Measurements from ENCODE around the gene STMN1.
"Not testable (repeated sequence)": the region's sequence is repeated elsewhere in the genome, so short reads cannot be mapped to it uniquely, and the experiment has no call there.

The STMN1 gene

GRCh38 chr1:25905680-25906643, at the start of gene STMN1:
Gene STMN1, minus strand, starts transcription at chr1:25906419. Its CDS starts 1,743 bp downstream, at chr1:25904676.
- DNase-seq = peak; percentile 87

- no peak for DNase-seq
Observed at GRCh38 chr1:25955553-25955952, 49.3 kb upstream of the STMN1 start.

GRCh38 chr1:25954282-25954938, 48.2 kb upstream of the STMN1 start:
- DNase-seq = no peak

- peak; percentile 96 for DNase-seq
Observed at GRCh38 chr1:25952841-25953401, 46.7 kb upstream of the STMN1 start.

GRCh38 chr1:25948641-25949040, 42.4 kb upstream of the STMN1 start:
- DNase-seq = no peak

GRCh38 chr1:25947027-25947426, 40.8 kb upstream of the STMN1 start:
- no peak for DNase-seq

- no peak for DNase-seq
Observed at GRCh38 chr1:25945761-25946160, 39.5 kb upstream of the STMN1 start.

GRCh38 chr1:25944986-25945385, 38.8 kb upstream of the STMN1 start:
- no peak for DNase-seq

DNA sequence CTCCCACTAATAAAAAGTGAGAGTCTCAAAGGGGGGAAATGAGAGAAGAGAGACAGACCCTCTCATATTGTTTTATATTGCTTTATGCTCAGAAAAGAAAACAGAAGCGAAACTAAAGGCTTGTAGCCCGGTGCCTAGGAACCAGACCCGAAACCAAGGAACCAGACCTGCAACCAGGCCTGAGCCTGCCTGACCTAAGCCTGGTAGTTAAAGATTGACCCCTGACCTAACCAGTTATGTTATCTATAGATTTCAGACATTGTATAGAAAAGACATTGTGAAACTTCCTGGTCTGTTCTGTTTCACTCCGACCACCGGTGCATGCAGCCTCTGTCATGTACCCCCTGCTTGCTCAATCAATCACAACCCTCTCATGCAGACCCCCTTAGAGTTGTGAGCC, 37.3 kb upstream of the STMN1 start:
- not testable (repeated sequence) for DNase-seq

DNA sequence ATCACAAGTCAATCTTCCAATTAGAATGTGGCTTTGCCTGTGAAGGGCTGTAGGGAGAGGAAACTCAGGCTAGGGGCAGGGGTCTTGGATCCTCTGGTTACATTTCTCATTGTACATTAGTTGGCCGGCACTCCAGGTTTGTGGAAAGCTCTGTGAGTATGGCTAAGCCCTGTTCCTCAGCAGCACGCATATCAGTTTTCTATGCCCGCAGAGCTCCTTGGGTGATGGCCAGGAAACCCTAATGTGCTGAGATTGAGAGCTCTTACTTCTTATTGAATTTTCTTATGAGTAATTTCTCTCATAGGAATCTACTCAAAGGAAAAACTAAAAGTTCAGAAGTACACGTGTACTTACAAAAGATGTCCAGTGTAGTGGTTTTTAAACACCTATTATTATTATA, 30.7 kb upstream of the STMN1 start:
- DNase-seq = no peak

DNA sequence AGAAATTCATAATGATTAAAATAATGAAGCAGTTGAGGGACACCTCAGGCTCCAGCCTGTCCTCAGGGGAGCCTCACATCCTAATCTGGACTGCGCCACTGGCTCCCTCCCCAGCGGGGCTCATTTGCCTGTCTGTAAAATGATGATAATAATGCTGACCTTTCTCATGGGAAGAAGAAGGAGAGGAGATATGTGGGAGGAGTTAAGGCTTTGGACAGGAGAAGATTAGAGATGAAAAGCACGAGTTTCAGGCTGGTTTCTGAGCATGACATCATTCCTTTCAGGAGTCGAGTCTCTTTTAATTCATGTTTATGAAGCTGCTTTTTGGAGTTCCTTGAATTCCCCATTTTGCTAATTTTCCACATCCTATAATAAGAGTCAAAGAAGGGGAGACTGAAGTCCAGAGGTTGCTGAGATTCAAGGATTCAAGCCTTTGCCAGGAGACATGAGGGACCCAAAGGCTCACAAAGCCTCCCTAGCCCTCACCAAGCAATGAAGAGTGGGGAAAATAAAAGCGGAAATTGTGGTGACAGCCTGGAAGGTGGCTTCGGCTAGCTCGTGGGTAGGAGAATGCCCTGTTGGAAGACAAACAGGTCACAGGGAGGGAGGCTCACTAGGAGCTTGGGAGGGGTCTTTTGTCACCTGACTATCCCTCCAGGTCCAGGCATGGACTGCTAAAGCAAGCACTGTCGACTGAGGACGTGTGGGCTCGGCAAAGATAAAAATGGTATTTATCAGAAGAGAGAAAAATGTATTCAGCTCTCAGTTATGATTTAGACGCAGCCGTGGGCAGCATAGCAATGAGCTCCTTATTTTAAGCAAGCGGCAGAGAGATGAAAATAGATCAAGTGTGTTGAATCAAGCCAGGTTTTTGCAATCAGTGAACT, 27.5 kb upstream of the STMN1 start:
- no peak for DNase-seq

- not testable (repeated sequence) for DNase-seq
Observed at GRCh38 chr1:25932811-25933400, 26.7 kb upstream of the STMN1 start.

DNA sequence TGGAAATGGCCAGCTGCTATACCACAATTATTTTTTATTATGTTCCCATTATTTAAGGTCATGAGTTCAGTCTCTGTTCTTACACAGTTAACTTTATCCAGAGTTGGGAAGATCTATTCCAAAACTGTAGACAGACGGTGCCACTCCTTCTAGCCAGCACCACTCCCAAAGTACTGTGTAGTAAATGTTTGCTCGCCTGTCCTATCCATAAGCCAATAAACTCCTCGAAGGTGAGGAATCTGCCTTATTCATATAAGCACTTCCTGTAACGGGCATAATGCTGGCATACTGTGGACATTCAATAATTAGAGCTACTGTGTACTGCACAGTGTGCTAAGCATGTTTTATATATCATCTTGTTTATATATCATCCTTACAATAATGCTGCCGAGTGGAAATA, 26.1 kb upstream of the STMN1 start:
- DNase-seq = no peak

GRCh38 chr1:25929016-25929415, 22.8 kb upstream of the STMN1 start:
- no peak for DNase-seq

GRCh38 chr1:25927521-25928265, 21.5 kb upstream of the STMN1 start:
- peak; percentile 75 for DNase-seq

- DNase-seq = no peak
Observed at GRCh38 chr1:25926731-25927496, 20.7 kb upstream of the STMN1 start.

DNA sequence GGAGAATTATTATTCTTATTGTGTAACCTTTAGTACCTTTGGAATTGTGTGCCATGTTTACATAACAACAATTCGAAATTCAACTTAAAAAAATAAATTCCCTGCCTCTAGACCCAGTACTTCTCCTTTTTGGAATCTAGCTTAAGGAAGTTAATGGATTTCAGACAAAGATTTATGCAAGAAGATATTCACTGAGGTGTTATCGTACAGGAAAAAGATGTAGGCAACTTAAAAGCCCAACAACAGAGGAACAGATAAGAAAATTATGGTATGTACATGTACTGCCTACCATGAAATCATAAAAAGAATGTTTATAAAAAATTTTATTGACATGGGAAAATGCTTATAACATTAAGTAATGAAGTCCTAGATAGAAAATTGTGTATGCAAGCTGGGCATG, 18.2 kb upstream of the STMN1 start:
- no peak for DNase-seq

- DNase-seq = peak; percentile 65
Observed at GRCh38 chr1:25922971-25923552, 16.8 kb upstream of the STMN1 start.

GRCh38 chr1:25922056-25922970, 16.1 kb upstream of the STMN1 start:
- DNase-seq = peak; percentile 76
